HG02840 (cell line): ENCODE results near the gene DAGLA.
A peak's percentile ranks its signal among the peaks of the same experiment; 100 is the strongest.

ENCODE experiments used
- ATAC-seq: cut with Tn5 transposase; IDR thresholded peaks from one replicate; pipeline ENCODE4 v1.9.1; 2021; ENCODE audit warnings: mild to moderate bottlenecking, moderate library complexity, moderate number of reproducible peaks; ENCODE audit not compliant: unreplicated experiment, low FRiP score

Gene DAGLA

DNA sequence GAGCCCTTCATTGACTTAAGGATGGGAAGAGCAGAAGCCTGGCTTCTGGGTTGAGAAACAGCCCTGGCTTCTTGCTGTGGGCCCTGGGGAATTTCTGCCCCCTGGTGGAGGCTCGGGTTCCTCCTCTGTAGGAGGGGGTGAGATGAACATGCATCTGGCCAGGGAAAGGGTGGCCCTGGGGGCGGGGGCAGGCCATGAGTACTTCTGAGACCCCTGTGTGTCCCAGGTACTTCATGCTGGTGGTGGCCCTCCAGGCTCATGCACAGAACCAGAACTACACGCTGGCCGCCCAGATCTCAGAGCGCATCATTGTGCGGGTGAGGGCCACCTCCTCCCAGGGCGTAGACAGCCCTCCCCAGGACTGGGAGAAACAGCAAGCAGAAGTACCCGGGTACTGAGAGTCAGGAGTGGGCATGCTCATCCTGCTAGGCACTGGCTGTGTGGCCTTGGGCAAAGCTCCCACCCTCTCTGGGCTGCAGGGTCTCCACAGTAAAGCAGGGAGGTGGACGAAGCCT is 96.4 kb downstream of the DAGLA start:
- no peak for ATAC-seq

DNA sequence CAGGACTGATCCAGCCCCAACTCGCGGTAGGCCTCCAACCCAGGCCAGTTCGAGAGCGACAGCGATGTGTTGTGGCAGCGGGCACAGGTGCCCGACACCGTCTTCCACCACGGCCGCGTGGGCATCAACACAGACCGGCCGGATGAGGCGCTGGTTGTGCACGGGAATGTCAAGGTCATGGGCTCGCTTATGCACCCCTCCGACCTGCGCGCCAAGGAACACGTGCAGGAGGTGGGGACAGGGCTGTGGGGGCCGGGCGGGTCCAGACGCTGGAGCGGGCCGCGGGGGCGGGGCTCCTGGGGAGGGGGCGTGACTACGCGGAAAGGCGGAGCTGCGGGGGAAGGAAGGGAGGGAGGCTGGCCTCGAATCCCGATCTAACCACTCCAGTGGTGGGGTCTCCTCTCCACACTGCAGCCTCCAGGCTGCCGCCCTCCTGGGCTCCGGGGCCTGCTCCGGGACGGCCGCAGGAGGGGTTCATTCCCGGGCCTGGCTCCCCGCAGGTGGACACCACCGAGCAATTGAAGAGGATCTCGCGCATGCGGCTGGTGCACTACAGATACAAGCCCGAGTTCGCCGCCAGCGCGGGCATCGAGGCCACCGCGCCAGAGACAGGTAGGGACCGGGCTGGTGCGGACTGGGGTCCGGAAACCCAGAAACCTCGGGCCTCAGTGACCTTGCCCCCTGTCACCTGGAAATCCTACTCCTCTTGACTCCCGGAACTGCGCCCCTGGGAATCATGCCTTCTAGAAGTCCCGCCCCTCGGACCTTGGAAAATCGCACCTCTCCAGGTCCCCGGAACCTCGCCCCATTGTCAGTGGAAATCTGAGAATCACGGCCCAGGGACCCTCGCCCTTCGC is 97.3 kb downstream of the DAGLA start:
- no peak for ATAC-seq

GRCh38 chr11:61778357-61778886 is 98.2 kb downstream of the DAGLA start:
- ATAC-seq = no peak

- ATAC-seq = no peak
These were observed 98.9 kb downstream of the DAGLA start for GRCh38 chr11:61778920-61779650.

GRCh38 chr11:61779666-61780525 is 99.7 kb downstream of the DAGLA start:
- ATAC-seq = no peak

GRCh38 chr11:61780581-61781162 is 100.5 kb downstream of the DAGLA start:
- ATAC-seq = no peak

GRCh38 chr11:61781585-61781984 is 101.4 kb downstream of the DAGLA start:
- ATAC-seq = no peak

GRCh38 chr11:61782299-61782698 is 102.1 kb downstream of the DAGLA start:
- no peak for ATAC-seq

- no peak for ATAC-seq
These were observed 102.7 kb downstream of the DAGLA start for GRCh38 chr11:61782841-61783240.

DNA sequence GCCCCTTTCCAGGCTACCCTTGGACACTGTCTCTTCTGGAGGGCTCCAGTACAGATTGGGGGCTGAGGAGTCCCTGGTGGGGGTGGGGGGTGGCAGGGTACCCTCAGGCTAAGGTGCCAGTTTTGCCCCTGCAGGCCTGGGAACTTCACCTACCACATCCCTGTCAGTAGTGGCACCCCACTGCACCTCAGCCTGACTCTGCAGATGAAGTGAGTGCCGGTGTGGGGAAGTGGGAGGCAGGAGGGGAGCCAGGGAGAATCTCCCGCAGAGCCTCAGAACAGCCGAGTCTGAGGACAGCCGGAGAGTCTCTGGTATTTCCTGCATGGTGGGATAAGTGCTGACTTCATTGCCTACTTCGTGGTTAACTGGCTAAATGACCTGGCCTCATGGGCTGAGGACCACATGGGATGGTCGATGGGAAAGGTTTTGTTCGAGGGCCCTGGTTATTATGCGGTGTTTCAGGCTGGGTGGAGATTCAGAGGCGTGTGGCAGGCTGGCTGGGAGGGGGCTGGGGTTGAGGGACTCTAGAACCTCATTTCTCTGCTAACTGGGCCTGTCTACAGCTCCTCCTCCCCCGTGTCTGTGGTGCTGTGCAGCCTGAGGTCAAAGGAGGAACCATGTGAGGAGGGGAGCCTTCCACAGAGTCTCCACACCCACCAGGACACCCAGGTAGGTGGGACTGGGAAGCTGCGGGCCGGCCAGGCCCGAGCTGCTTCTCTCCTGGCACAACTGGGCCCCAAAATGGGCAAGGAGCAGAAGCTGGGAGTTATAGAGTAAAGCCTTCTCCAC is 103.7 kb downstream of the DAGLA start:
- ATAC-seq = no peak

- no peak for ATAC-seq
These were observed 104.3 kb downstream of the DAGLA start for GRCh38 chr11:61784506-61784805.

DNA sequence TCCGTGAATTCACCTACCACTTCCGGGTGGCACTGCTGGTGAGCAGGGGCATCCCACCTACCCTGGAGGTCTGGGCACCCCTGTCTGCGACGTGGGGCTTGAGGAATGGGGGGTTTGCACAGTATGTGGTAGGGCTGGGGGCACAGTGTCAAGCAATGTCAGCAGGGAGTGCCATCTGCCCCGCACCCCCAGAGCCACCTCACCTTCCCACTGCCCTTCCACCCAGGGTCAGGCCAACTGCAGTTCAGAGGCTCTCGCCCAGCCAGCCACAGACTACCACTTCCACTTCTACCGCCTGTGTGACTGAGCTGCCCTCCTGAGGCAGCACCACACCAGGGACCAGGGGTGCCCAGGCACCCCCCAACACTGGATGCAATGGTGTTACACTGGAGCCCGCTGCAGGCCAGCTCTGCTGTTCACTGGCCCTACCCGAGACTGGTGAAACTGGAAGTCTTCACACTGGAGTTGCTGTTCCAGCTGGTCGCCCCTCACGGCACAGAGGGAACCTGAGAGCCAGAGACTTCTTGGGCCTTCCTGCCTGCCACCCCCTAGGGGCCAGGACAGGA is 105.7 kb downstream of the DAGLA start:
- no peak for ATAC-seq

GRCh38 chr11:61787928-61788491 is 107.8 kb downstream of the DAGLA start:
- ATAC-seq = no peak

DNA sequence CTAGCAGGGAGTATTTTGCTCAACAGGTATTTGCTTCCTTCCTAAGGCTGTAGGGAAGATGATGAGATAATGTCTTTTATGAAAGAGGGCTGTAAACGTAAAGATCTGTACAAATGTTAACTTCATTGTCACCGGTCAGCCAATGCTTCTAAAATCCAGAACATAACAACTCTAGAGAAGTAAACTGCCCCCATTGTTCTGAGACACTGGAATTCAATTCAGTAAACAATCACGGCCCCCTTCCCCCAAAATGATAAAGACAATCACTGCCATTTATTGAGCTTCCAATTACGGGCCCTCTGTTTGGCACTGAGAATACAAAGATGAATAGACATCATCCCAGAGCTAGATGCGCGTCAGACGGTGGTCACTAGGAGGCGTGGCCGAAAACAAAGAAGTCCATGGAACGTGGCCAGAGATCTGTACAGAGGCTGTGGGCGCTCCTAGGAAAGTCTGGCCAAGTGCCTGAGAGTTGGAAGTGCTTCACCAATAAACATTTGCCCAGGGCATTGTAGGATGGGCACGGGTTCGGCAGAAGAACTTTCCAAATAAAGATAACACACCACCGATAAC is 111.6 kb downstream of the DAGLA start:
- ATAC-seq = no peak

DNA sequence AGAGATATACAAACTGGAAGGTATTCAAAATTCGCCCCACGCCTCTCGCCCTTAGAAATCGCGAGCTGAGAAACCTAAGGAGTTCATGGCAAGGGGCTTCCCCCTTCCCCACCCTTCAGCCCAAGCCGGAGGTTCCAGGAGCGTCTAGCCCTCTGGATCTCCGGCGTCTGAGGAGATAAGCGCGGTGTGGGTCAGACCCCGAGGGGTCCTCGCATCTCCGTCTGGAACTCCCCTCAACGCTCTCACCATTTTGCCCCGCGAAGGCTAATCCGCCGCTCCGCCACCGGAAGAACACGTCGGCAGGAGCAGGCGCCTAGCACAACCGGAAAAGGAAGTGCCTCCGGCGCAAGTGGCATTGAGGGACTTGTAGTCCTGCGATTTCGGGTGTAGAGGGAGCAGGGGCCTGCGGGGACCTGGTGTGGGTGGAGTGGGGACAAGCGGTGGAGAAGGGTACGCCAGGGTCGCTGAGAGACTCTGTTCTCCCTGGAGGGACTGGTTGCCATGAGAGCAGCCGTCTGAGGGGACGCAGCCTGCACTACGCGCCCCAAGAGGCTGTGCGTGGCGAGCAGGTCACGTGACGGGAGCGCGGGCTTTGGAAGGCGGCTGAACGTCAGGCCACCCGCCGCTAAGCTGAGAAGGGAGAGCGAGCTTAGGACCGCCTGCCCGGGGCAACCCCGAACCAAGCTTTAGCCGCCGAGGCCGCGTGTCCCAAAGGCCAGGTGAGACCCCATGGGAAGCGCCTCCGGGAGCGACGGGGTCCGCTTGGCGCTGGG is 112.3 kb downstream of the DAGLA start, which contains the start of the genes FEN1 and TMEM258:
FEN1 (plus strand) TSS at position 602 of the 773 bp plus-strand sequence. CDS start 2,451 bp downstream, outside the sequence.
TMEM258 (minus strand) TSS at position 290 of the 773 bp plus-strand sequence; CDS start at position 249, 41 bp downstream.
- ATAC-seq = peak; percentile 80

DNA sequence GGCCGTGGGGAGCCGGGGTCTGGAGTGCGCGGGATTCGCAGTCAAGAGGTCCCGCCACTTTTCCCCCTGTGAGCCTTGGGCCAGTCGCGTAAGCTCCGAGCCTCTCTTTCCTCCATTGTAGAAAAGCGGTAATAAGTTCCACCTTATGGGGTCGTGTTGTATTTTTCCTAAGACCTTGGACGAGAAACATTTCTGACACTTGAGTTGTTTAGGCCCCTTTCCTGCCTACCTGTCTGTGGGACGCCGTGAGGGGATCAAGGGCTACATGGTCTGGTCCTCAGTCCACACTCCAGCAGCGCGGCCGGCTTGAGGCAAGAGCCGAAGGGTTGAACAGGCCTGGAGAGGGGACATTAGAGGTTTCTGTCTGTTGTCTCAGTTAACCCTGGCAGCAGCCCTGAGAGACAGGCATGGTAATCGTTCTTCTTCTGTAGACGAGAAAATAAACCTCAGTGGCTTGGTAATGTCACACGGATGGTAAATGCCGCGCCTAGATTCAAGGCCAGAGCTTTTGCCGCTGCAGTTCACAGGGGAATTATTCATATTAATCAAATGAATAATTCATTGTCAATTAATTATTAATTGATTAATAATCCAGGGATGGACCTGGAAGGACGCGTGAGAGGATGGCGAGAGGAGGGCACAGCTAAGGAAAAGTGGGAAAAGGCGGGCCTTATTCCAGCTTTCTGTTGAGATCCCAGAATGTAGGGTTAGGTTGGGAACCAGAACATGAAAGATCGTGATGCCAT is 113.1 kb downstream of the DAGLA start:
- peak; percentile 12 for ATAC-seq

DNA sequence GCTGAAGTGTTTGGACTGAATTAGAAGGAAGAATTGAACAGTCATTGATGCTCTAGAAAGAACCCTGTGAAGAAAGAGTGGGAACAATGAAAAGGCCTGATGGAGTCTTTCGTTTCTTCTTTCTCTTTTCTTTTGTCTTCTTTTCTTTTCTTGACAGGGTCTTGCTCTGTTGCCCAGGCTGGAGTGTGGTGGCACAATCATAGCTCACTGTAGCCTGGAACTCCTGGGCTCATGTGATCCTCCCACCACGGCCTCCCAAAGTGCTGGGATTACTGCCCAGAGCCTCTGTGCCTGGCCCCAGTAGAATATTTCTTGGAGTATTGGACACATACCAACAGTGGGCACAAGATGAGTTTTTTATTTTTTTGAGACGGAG is 113.6 kb downstream of the DAGLA start:
- ATAC-seq = no peak
